Hepatic stellate cell (primary cell): Measurements from ENCODE around the gene MICB.
"Not testable (repeated sequence)": the region's sequence is repeated elsewhere in the genome, so short reads cannot be mapped to it uniquely, and the experiment has no call there.

Experiments
- DNase-seq: peaks from one replicate; pipeline ENCODE4 v3.0.0; 2011; ENCODE audit warnings: low spot score

The MICB gene

GRCh38 chr6:31497531-31498476, at the start of gene MICB:
TSS of gene MICB (plus strand) at chr6:31498145. CDS start at chr6:31498194, 49 bp downstream.
- DNase-seq: peak; percentile 80

- DNase-seq: no peak
These were observed 47.2 kb upstream of the MICB start for GRCh38 chr6:31450751-31451150.

- no peak for DNase-seq
These were observed 45.1 kb upstream of the MICB start for GRCh38 chr6:31452859-31453258.

GRCh38 chr6:31453259-31453658, 44.7 kb upstream of the MICB start:
- no peak for DNase-seq

GRCh38 chr6:31459864-31460263, 38.1 kb upstream of the MICB start:
- not testable (repeated sequence) for DNase-seq

GRCh38 chr6:31460361-31461025, 37.5 kb upstream of the MICB start:
- no peak for DNase-seq

- no peak for DNase-seq
These were observed 35.6 kb upstream of the MICB start for GRCh38 chr6:31462026-31462963.

- peak; percentile 84 for DNase-seq
These were observed 34.7 kb upstream of the MICB start for GRCh38 chr6:31462964-31463870.

GRCh38 chr6:31464252-31465184, 33.4 kb upstream of the MICB start:
- no peak for DNase-seq

GRCh38 chr6:31465185-31465536, 32.8 kb upstream of the MICB start:
- DNase-seq: no peak

GRCh38 chr6:31465718-31466117, 32.2 kb upstream of the MICB start:
- DNase-seq: no peak

GRCh38 chr6:31466466-31466865, 31.5 kb upstream of the MICB start:
- no peak for DNase-seq

GRCh38 chr6:31467151-31467550, 30.8 kb upstream of the MICB start:
- DNase-seq: no peak

GRCh38 chr6:31468311-31468710, 29.6 kb upstream of the MICB start:
- DNase-seq: no peak

- no peak for DNase-seq
These were observed 27.1 kb upstream of the MICB start for GRCh38 chr6:31470801-31471200.

- no peak for DNase-seq
These were observed 26.2 kb upstream of the MICB start for GRCh38 chr6:31471711-31472110.

- no peak for DNase-seq
These were observed 25.7 kb upstream of the MICB start for GRCh38 chr6:31472259-31472658.

- no peak for DNase-seq
These were observed 24.7 kb upstream of the MICB start for GRCh38 chr6:31473244-31473643.

GRCh38 chr6:31473780-31474761, 23.9 kb upstream of the MICB start:
- peak; percentile 25 for DNase-seq
